Measurements from ENCODE around the gene RPS18.
A peak's percentile ranks its signal among the peaks of the same experiment; 100 is the strongest.
"Not testable (repeated sequence)": the region's sequence is repeated elsewhere in the genome, so short reads cannot be mapped to it uniquely, and the experiment has no call there.

Gene RPS18

GRCh38 chr6:33248932-33249731, 22.7 kb upstream of the RPS18 start:
- H3K27me3 ChIP-seq (ENCODE audit: control insufficient read depth, insufficient read depth, low read length), result peaks cover 28% of the 10 kb centered on the region
- peaks cover 9% of the 10 kb centered on the region; the same call in 1 of the 2 replicates for H3K36me3 ChIP-seq (ENCODE audit: control insufficient read depth, insufficient read depth, low read length)
- H3K9me3 ChIP-seq (ENCODE audit: control insufficient read depth, insufficient read depth, low read depth, low read length), result no peaks in the 10 kb centered on the region
- H3K4me3 ChIP-seq (ENCODE audit: low read depth, low read length), result peak overlapping the region; percentile 75
- no peak overlapping the region for H3K27ac ChIP-seq (ENCODE audit: low read depth, low read length)
- H3K4me1 ChIP-seq (ENCODE audit: control insufficient read depth, insufficient read depth, low read length), result peaks cover 15% of the 10 kb centered on the region
- H3K9ac ChIP-seq (ENCODE audit: low read length), result peak overlapping the region; percentile 80

GRCh38 chr6:33249732-33250630, 21.9 kb upstream of the RPS18 start:
- peaks cover 28% of the 10 kb centered on the region for H3K27me3 ChIP-seq (ENCODE audit: control insufficient read depth, insufficient read depth, low read length)
- peak overlapping the region; percentile 75 for H3K4me3 ChIP-seq (ENCODE audit: low read depth, low read length)
- no peaks in the 10 kb centered on the region for H3K9me3 ChIP-seq (ENCODE audit: control insufficient read depth, insufficient read depth, low read depth, low read length)
- H3K27ac ChIP-seq (ENCODE audit: low read depth, low read length), result no peak overlapping the region
- peaks cover 15% of the 10 kb centered on the region for H3K4me1 ChIP-seq (ENCODE audit: control insufficient read depth, insufficient read depth, low read length)
- peak overlapping the region; percentile 80 for H3K9ac ChIP-seq (ENCODE audit: low read length)
- peaks cover 9% of the 10 kb centered on the region; the same call in 1 of the 2 replicates for H3K36me3 ChIP-seq (ENCODE audit: control insufficient read depth, insufficient read depth, low read length)

- no peaks in the 10 kb centered on the region for H3K9me3 ChIP-seq (ENCODE audit: control insufficient read depth, insufficient read depth, low read depth, low read length)
- no peak overlapping the region for H3K27ac ChIP-seq (ENCODE audit: low read depth, low read length)
- peaks cover 26% of the 10 kb centered on the region for H3K27me3 ChIP-seq (ENCODE audit: control insufficient read depth, insufficient read depth, low read length)
- no peak overlapping the region for H3K9ac ChIP-seq (ENCODE audit: low read length)
- H3K4me3 ChIP-seq (ENCODE audit: low read depth, low read length), result no peak overlapping the region
- peaks cover 15% of the 10 kb centered on the region for H3K4me1 ChIP-seq (ENCODE audit: control insufficient read depth, insufficient read depth, low read length)
- peaks cover 9% of the 10 kb centered on the region; the same call in 1 of the 2 replicates for H3K36me3 ChIP-seq (ENCODE audit: control insufficient read depth, insufficient read depth, low read length)
Measured at GRCh38 chr6:33250731-33251130, 21.1 kb upstream of the RPS18 start.

GRCh38 chr6:33251395-33252012, 20.4 kb upstream of the RPS18 start:
- no peak overlapping the region for H3K4me3 ChIP-seq (ENCODE audit: low read depth, low read length)
- peaks cover 15% of the 10 kb centered on the region for H3K4me1 ChIP-seq (ENCODE audit: control insufficient read depth, insufficient read depth, low read length)
- peaks cover 18% of the 10 kb centered on the region for H3K27me3 ChIP-seq (ENCODE audit: control insufficient read depth, insufficient read depth, low read length)
- no peak overlapping the region for H3K9ac ChIP-seq (ENCODE audit: low read length)
- H3K36me3 ChIP-seq (ENCODE audit: control insufficient read depth, insufficient read depth, low read length), result peaks cover 9% of the 10 kb centered on the region; the same call in 1 of the 2 replicates
- H3K9me3 ChIP-seq (ENCODE audit: control insufficient read depth, insufficient read depth, low read depth, low read length), result no peaks in the 10 kb centered on the region
- H3K27ac ChIP-seq (ENCODE audit: low read depth, low read length), result no peak overlapping the region

- Histone ChIP-seq H3K27ac (ENCODE audit: low read depth, low read length) (no peak overlapping the region), H3K4me1 (ENCODE audit: control insufficient read depth, insufficient read depth, low read length) (peaks cover 15% of the 10 kb centered on the region), H3K4me3 (ENCODE audit: low read depth, low read length) (no peak overlapping the region), H3K9ac (ENCODE audit: low read length) (no peak overlapping the region), H3K9me3 (ENCODE audit: control insufficient read depth, insufficient read depth, low read depth, low read length) (no peaks in the 10 kb centered on the region), H3K36me3 (ENCODE audit: control insufficient read depth, insufficient read depth, low read length) (peaks cover 15% of the 10 kb centered on the region), H3K27me3 (ENCODE audit: control insufficient read depth, insufficient read depth, low read length) (peaks cover 8% of the 10 kb centered on the region)
Measured at GRCh38 chr6:33252759-33253158, 19.1 kb upstream of the RPS18 start.

- H3K4me1 ChIP-seq (ENCODE audit: control insufficient read depth, insufficient read depth, low read length), result peaks cover 5% of the 10 kb centered on the region; the same call in 1 of the 2 replicates
- no peaks in the 10 kb centered on the region for H3K9me3 ChIP-seq (ENCODE audit: control insufficient read depth, insufficient read depth, low read depth, low read length)
- H3K27ac ChIP-seq (ENCODE audit: low read depth, low read length), result no peak overlapping the region
- peaks cover 18% of the 10 kb centered on the region for H3K36me3 ChIP-seq (ENCODE audit: control insufficient read depth, insufficient read depth, low read length)
- H3K4me3 ChIP-seq (ENCODE audit: low read depth, low read length), result no peak overlapping the region
- H3K9ac ChIP-seq (ENCODE audit: low read length), result no peak overlapping the region
- H3K27me3 ChIP-seq (ENCODE audit: control insufficient read depth, insufficient read depth, low read length), result no peaks in the 10 kb centered on the region
Measured at GRCh38 chr6:33254591-33254990, 17.3 kb upstream of the RPS18 start.

- Histone ChIP-seq H3K4me3 (ENCODE audit: low read depth, low read length) (no peak overlapping the region), H3K4me1 (ENCODE audit: control insufficient read depth, insufficient read depth, low read length) (no peaks in the 10 kb centered on the region), H3K27me3 (ENCODE audit: control insufficient read depth, insufficient read depth, low read length) (no peaks in the 10 kb centered on the region), H3K36me3 (ENCODE audit: control insufficient read depth, insufficient read depth, low read length) (peaks cover 35% of the 10 kb centered on the region), H3K9me3 (ENCODE audit: control insufficient read depth, insufficient read depth, low read depth, low read length) (no peaks in the 10 kb centered on the region), H3K9ac (ENCODE audit: low read length) (no peak overlapping the region), H3K27ac (ENCODE audit: low read depth, low read length) (no peak overlapping the region)
Measured at GRCh38 chr6:33259032-33259431, 12.8 kb upstream of the RPS18 start.

GRCh38 chr6:33262490-33262889, 9.4 kb upstream of the RPS18 start:
- not testable (repeated sequence) for H3K27me3 ChIP-seq (ENCODE audit: control insufficient read depth, insufficient read depth, low read length); H3K4me1 ChIP-seq (ENCODE audit: control insufficient read depth, insufficient read depth, low read length); H3K4me3 ChIP-seq (ENCODE audit: low read depth, low read length); H3K27ac ChIP-seq (ENCODE audit: low read depth, low read length); H3K9ac ChIP-seq (ENCODE audit: low read length); H3K9me3 ChIP-seq (ENCODE audit: control insufficient read depth, insufficient read depth, low read depth, low read length)
- peaks cover 62% of the 10 kb centered on the region for H3K36me3 ChIP-seq (ENCODE audit: control insufficient read depth, insufficient read depth, low read length)

GRCh38 chr6:33264015-33264414, 7.9 kb upstream of the RPS18 start:
- H3K27ac ChIP-seq (ENCODE audit: low read depth, low read length), result no peak overlapping the region
- H3K36me3 ChIP-seq (ENCODE audit: control insufficient read depth, insufficient read depth, low read length), result peaks cover 74% of the 10 kb centered on the region
- no peak overlapping the region for H3K4me3 ChIP-seq (ENCODE audit: low read depth, low read length)
- no peaks in the 10 kb centered on the region for H3K9me3 ChIP-seq (ENCODE audit: control insufficient read depth, insufficient read depth, low read depth, low read length)
- H3K9ac ChIP-seq (ENCODE audit: low read length), result no peak overlapping the region
- H3K27me3 ChIP-seq (ENCODE audit: control insufficient read depth, insufficient read depth, low read length), result no peaks in the 10 kb centered on the region
- no peaks in the 10 kb centered on the region for H3K4me1 ChIP-seq (ENCODE audit: control insufficient read depth, insufficient read depth, low read length)

GRCh38 chr6:33271117-33271467, 783 bp upstream of the RPS18 start:
- peak overlapping the region; percentile 93 for H3K27ac ChIP-seq (ENCODE audit: low read depth, low read length)
- H3K4me1 ChIP-seq (ENCODE audit: control insufficient read depth, insufficient read depth, low read length), result peaks cover 11% of the 10 kb centered on the region; the same call in 1 of the 2 replicates
- H3K9me3 ChIP-seq (ENCODE audit: control insufficient read depth, insufficient read depth, low read depth, low read length), result no peaks in the 10 kb centered on the region
- peak overlapping the region; percentile 88 for H3K4me3 ChIP-seq (ENCODE audit: low read depth, low read length)
- H3K27me3 ChIP-seq (ENCODE audit: control insufficient read depth, insufficient read depth, low read length), result no peaks in the 10 kb centered on the region
- H3K9ac ChIP-seq (ENCODE audit: low read length), result peak overlapping the region; percentile 95
- H3K36me3 ChIP-seq (ENCODE audit: control insufficient read depth, insufficient read depth, low read length), result peaks cover 71% of the 10 kb centered on the region

Measured in HUES6 (cell line).